IPS-NIHi7 (cell line): ENCODE measurements around the gene WRNIP1.

Source experiments
- DNase-seq: peaks from one replicate; pipeline ENCODE4 v3.0.0; 2012; ENCODE audit warnings: mixed read lengths; ENCODE audit errors: extremely low spot score

The WRNIP1 gene

GRCh38 chr6:2763345-2763841 lies 1.8 kb upstream of the WRNIP1 start:
- no peak for DNase-seq

GRCh38 chr6:2763876-2764540 lies 1.2 kb upstream of the WRNIP1 start:
- DNase-seq: no peak

GRCh38 chr6:2764610-2765165 lies 505 bp upstream of the WRNIP1 start:
- DNase-seq: peak; percentile 33

- peak; percentile 56 for DNase-seq
These were observed 938 bp downstream of the WRNIP1 start for GRCh38 chr6:2765896-2766766.

DNA sequence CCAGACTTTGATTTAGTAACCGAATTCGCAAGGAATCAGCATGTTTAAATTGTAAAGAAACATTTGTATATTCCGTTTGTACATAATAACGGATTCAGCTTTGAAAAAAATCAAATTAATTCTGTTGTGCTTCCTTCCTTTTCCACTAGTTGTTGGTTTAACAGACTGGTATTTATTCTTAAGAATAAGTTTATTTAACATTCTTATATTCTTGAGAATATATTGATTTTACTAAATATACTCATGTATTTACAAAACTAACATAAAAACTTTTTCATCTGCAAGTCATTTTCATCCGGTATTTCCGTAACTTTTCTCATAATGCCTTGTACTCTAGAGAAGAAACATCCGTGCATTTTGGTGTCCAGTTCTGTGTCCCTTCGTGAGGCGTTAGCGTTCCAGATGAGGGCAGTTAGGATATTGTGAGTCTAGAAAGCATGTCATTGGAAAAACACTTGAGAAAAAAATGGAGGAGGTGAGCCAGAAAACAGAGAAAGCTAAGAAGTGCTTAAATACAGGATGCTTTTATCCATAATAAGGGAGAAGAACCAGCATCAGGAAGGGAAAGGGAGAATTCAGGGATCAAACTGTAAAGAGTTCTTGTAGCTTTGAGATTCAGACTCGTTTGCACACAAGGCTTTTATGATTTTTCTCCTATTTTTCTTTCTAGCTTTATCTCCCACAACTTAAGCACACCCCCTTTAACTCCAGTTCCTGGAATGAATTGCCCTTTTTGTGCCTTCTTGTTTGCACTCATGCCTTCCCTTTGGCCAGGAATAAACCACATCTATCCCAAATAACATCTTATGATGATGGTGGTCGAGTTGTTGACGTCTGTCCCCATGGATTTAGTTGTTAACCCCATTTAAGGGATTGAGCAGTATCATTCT lies 1.8 kb downstream of the WRNIP1 start:
- DNase-seq: no peak

GRCh38 chr6:2767657-2768524 lies 2.7 kb downstream of the WRNIP1 start:
- DNase-seq: no peak

- DNase-seq: no peak
These were observed 3.5 kb downstream of the WRNIP1 start for GRCh38 chr6:2768696-2769095.

GRCh38 chr6:2770171-2770570 lies 5.0 kb downstream of the WRNIP1 start:
- no peak for DNase-seq

DNA sequence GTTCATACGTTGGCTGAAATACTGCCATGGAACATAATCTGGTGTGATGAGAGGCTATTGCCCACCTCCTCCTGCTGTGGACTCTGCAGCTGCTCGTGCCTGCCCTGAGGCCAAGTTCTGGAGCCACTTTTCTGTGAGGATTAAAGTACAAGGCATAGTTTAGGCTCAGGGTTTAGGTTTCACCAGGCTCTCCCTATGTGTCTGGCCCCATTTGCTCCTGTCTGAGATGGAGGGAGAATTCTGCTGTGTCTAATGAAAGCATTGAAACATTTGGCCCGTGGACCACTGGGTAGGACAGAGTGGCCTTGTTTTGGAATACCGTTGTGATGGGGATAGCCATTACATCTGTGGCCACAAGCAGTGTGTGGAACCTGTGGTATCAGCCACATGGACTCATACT lies 5.9 kb downstream of the WRNIP1 start:
- no peak for DNase-seq

- no peak for DNase-seq
These were observed 7.6 kb downstream of the WRNIP1 start for GRCh38 chr6:2772840-2773239.

DNA sequence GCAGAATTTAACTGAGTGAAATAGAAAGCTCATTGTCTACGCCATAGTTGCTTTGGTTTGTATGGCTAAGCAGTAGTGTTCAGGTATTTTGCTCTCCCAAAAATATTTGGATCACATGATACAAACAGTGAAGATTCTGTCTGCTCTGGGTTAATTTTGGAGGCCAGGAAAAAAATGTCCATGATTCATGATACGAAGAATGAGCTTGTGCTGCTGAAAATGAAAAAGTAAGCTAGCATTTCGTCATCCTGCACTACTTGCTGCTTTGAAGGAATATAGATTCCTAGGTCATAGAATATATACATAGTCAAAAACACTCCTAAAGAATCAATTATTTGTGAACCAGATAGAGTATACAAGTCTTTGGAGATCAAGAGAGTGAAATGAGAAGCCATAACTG lies 8.3 kb downstream of the WRNIP1 start:
- no peak for DNase-seq

DNA sequence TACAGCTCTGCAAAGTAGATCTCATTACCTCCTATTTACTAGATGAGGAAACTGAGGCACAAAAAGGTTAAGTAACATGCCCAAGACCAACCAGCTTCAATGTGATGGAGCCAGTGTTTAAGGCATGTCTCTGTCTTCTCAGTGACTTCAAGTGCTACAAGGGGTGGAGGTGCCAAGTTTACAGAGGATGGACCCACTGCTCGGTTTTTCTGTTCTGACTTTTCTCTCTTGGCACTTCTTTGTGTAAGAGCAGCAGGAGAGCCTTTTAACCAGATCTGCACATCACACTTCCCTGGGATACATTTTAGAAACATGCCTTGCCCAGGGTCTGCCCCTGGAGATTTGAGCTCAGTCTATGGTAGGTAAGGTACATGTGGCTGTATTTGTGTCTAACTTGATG lies 9.8 kb downstream of the WRNIP1 start:
- DNase-seq: no peak

DNA sequence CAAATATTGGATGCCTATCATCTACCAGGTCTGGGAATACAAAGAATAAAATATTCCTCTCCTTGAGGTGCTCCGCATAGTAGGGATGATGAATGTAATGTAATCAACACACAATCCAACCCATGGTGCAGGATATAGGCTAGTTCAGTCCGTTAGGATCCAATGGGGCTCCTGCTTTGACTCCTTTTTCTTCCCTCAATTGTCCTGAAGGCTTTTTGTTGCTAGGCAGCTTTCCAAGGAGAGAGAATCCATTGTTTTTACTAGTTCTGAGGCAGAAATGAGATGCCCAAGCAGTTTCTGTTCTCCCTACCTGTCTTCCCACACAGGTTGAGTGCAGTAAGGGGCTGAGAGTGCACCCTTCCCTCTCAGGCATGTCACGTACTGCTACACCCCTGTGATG lies 12.1 kb downstream of the WRNIP1 start:
- no peak for DNase-seq

DNA sequence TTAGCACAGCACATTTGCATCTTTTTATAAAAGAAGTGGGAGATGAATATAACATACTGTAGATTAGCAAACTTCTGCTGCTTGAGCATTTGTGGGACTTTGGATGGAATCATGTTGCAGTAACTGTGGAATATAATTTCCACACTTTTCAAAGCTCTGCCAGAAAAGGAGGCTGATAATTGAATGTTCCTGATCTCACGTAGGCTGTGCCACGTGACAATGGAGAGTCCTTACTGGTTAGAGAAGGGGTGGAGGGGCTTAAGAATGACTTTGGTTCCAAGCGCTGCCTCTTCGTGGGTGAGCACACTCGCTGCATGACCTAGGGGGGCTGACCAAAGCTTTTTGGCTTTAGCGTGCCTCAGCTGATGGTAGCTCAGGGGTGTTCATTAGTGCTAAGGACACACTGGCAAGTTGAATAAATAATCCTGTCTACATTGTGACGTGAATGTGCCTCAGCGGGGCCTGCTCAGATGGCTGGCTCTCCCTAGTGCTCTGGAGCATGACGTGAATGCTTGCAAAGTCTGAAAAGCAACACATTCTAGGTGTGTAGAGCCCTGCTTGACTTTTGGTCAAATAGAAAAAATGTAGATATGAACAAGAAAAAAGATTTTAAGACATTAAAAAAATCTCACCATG lies 15.0 kb downstream of the WRNIP1 start:
- no peak for DNase-seq

GRCh38 chr6:2781685-2782355 lies 16.6 kb downstream of the WRNIP1 start:
- no peak for DNase-seq

- DNase-seq: no peak
These were observed 17.1 kb downstream of the WRNIP1 start for GRCh38 chr6:2782356-2782708.

DNA sequence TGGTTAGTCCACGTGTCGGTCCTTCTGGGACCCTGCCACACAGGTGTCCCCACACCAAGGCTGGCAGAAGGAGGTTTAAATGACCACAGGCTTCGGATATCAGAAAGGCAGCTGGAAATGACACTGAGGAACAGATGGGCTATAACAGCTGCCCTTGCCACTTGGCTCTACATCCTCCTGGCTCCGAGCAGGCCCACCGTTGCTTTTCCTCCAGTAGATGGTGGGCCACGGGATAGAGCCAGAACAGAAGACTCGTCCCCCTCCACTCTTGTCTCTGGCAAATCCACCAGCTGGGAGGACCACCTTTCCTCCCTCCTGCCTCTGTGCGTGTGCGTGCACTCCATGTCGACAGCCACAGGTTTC lies 17.6 kb downstream of the WRNIP1 start:
- no peak for DNase-seq

GRCh38 chr6:2783188-2783963 lies 18.2 kb downstream of the WRNIP1 start:
- peak; percentile 48 for DNase-seq

DNA sequence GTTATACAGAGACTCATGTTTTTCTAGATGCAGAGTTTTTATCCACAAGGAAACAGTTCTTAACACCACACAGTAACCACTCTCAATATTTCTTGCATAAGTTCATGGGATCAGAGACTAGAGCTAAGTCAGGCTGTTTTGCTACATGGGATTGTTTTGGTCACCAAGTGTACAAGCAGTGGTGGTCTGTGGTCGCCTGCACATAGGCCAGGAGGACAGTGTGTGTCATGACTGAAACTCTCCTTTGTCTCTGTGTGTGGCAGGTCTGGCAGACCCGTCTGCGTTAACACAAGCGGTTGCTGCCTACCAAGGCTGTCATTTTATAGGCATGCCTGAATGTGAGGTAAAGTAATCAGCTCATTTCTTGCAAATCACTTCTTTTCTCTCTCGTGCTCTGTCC lies 18.9 kb downstream of the WRNIP1 start:
- no peak for DNase-seq
